Adipocyte (in vitro differentiated cells): Measurements from ENCODE around the gene SLC9A9.
"Not testable (repeated sequence)": the region's sequence is repeated elsewhere in the genome, so short reads cannot be mapped to it uniquely, and the experiment has no call there.

ENCODE experiments used
- DNase-seq: peaks from one replicate; pipeline ENCODE4 v3.0.0-alpha.2; 2015; ENCODE audit warnings: low read depth
- H3K27me3 ChIP-seq: replicated peaks from 2 replicates; pipeline ENCODE4 v1.7.0; 2013; ENCODE audit warnings: mild to moderate bottlenecking, low read length, moderate library complexity; ENCODE audit not compliant: control insufficient read depth, insufficient read depth
- H3K36me3 ChIP-seq: 2 replicates; pipeline ENCODE4 v1.7.0; 2013; ENCODE audit warnings: low read length, mild to moderate bottlenecking, moderate library complexity; ENCODE audit not compliant: control insufficient read depth, insufficient read depth, severe bottlenecking
- H3K4me1 ChIP-seq: 2 replicates; pipeline ENCODE4 v1.7.0; 2013; ENCODE audit warnings: mild to moderate bottlenecking, low read length, moderate library complexity; ENCODE audit not compliant: control insufficient read depth, insufficient read depth
- H3K4me3 ChIP-seq: 2 replicates; pipeline ENCODE4 v1.7.0; 2013; ENCODE audit warnings: mild to moderate bottlenecking, low read length, moderate library complexity
- H3K9ac ChIP-seq: 2 replicates; pipeline ENCODE4 v1.7.0; 2013; ENCODE audit warnings: mild to moderate bottlenecking, low read length, moderate library complexity
- H3K9me3 ChIP-seq: 2 replicates; pipeline ENCODE4 v1.7.0; 2013; ENCODE audit warnings: mild to moderate bottlenecking, low read length, moderate library complexity; ENCODE audit not compliant: control insufficient read depth

SLC9A9 gene

GRCh38 chr3:143535994-143536784, 312.1 kb downstream of the SLC9A9 start:
- peak; percentile 31 for DNase-seq
- Histone ChIP-seq H3K27me3 (no peaks in the 10 kb centered on the region), H3K36me3 (no peaks in the 10 kb centered on the region), H3K4me1 (peaks cover 45% of the 10 kb centered on the region), H3K9me3 (no peaks in the 10 kb centered on the region), H3K4me3 (peak overlapping the region; percentile 62), H3K9ac (peak overlapping the region; percentile 81)

- H3K36me3 ChIP-seq: no peaks in the 10 kb centered on the region
- peaks cover 51% of the 10 kb centered on the region for H3K4me1 ChIP-seq
- no peak for DNase-seq
- H3K27me3 ChIP-seq: no peaks in the 10 kb centered on the region
- no peaks in the 10 kb centered on the region for H3K9me3 ChIP-seq
- no peak overlapping the region for H3K4me3 ChIP-seq
- H3K9ac ChIP-seq: no peak overlapping the region
Measured at GRCh38 chr3:143533391-143533790, 314.9 kb downstream of the SLC9A9 start.

- H3K27me3 ChIP-seq: no peaks in the 10 kb centered on the region
Measured at GRCh38 chr3:143532091-143532490, 316.2 kb downstream of the SLC9A9 start.

GRCh38 chr3:143531101-143531500, 317.2 kb downstream of the SLC9A9 start:
- Histone ChIP-seq H3K27me3 (no peaks in the 10 kb centered on the region), H3K9me3 (no peaks in the 10 kb centered on the region), H3K4me3 (no peak overlapping the region), H3K36me3 (no peaks in the 10 kb centered on the region), H3K9ac (no peak overlapping the region), H3K4me1 (peaks cover 49% of the 10 kb centered on the region)
- no peak for DNase-seq

More at GRCh38 chr3:143532091-143532490, 316.2 kb downstream of the SLC9A9 start:
- H3K36me3 ChIP-seq: no peaks in the 10 kb centered on the region
- no peak overlapping the region for H3K9ac ChIP-seq
- H3K9me3 ChIP-seq: no peaks in the 10 kb centered on the region
- H3K4me3 ChIP-seq: no peak overlapping the region
- H3K4me1 ChIP-seq: peaks cover 49% of the 10 kb centered on the region
- DNase-seq: no peak

- Histone ChIP-seq H3K9me3 (no peaks in the 10 kb centered on the region), H3K27me3 (no peaks in the 10 kb centered on the region), H3K9ac (peak overlapping the region; percentile 68), H3K36me3 (no peaks in the 10 kb centered on the region), H3K4me3 (peak overlapping the region; percentile 64), H3K4me1 (peaks cover 54% of the 10 kb centered on the region)
- DNase-seq: no peak
Measured at GRCh38 chr3:143529798-143530197, 318.5 kb downstream of the SLC9A9 start.

- Histone ChIP-seq H3K9ac (peak overlapping the region; percentile 68), H3K9me3 (no peaks in the 10 kb centered on the region), H3K4me1 (peaks cover 56% of the 10 kb centered on the region), H3K36me3 (no peaks in the 10 kb centered on the region), H3K27me3 (no peaks in the 10 kb centered on the region), H3K4me3 (peak overlapping the region; percentile 64)
- peak; percentile 71 for DNase-seq
Measured at GRCh38 chr3:143529018-143529478, 319.2 kb downstream of the SLC9A9 start.

- Histone ChIP-seq H3K9me3 (no peaks in the 10 kb centered on the region), H3K36me3 (no peaks in the 10 kb centered on the region), H3K4me1 (peaks cover 55% of the 10 kb centered on the region), H3K9ac (peak overlapping the region; percentile 82), H3K27me3 (no peaks in the 10 kb centered on the region), H3K4me3 (no peak overlapping the region)
- DNase-seq: peak; percentile 54
Measured at GRCh38 chr3:143526011-143526545, 322.2 kb downstream of the SLC9A9 start.

- Histone ChIP-seq H3K4me1 (peaks cover 50% of the 10 kb centered on the region), H3K4me3 (no peak overlapping the region), H3K27me3 (no peaks in the 10 kb centered on the region), H3K9ac (peak overlapping the region; percentile 82), H3K36me3 (no peaks in the 10 kb centered on the region), H3K9me3 (no peaks in the 10 kb centered on the region)
- peak; percentile 76 for DNase-seq
Measured at GRCh38 chr3:143525408-143525807, 322.9 kb downstream of the SLC9A9 start.

- no peak for DNase-seq
- Histone ChIP-seq H3K9ac (no peak overlapping the region), H3K9me3 (no peaks in the 10 kb centered on the region), H3K36me3 (no peaks in the 10 kb centered on the region), H3K27me3 (no peaks in the 10 kb centered on the region), H3K4me1 (peaks cover 22% of the 10 kb centered on the region), H3K4me3 (no peak overlapping the region)
Measured at GRCh38 chr3:143521803-143522202, 326.5 kb downstream of the SLC9A9 start.

- not testable (repeated sequence) for H3K9ac ChIP-seq, H3K36me3 ChIP-seq, H3K4me1 ChIP-seq, H3K4me3 ChIP-seq, H3K27me3 ChIP-seq, H3K9me3 ChIP-seq, DNase-seq
Measured at GRCh38 chr3:143517131-143517530, 331.1 kb downstream of the SLC9A9 start.

GRCh38 chr3:143514874-143515273, 333.4 kb downstream of the SLC9A9 start:
- H3K27me3 ChIP-seq: no peaks in the 10 kb centered on the region
- no peaks in the 10 kb centered on the region for H3K4me1 ChIP-seq
- DNase-seq: no peak
- no peaks in the 10 kb centered on the region for H3K9me3 ChIP-seq
- no peak overlapping the region for H3K4me3 ChIP-seq
- H3K9ac ChIP-seq: no peak overlapping the region
- no peaks in the 10 kb centered on the region for H3K36me3 ChIP-seq
